Left ventricle myocardium inferior (tissue), 1 donor: ENCODE data around the gene MS4A6E. TPM values are rescaled to one million over a fixed set of nuclear protein-coding genes. Genes with fewer than 3 reads are reported as not detected.
"Not testable (repeated sequence)": the region's sequence is repeated elsewhere in the genome, so short reads cannot be mapped to it uniquely, and the experiment has no call there.

Experiments used
- DNase-seq: peaks from one replicate; pipeline ENCODE4 v3.0.0-alpha.2; 2020
- H3K27ac ChIP-seq: fragments of 200-600 bp; replicated peaks from 2 replicates; pipeline ENCODE4 v1.8.0; 2021
- H3K27me3 ChIP-seq: fragments of 200-600 bp; 2 replicates; pipeline ENCODE4 v1.8.0; 2021; ENCODE audit warnings: low read depth
- H3K36me3 ChIP-seq: fragments of 200-600 bp; 2 replicates; pipeline ENCODE4 v1.8.0; 2021
- H3K4me1 ChIP-seq: fragments of 200-600 bp; 2 replicates; pipeline ENCODE4 v1.8.0; 2021
- H3K4me3 ChIP-seq: fragments of 200-600 bp; 2 replicates; pipeline ENCODE4 v1.8.0; 2021; ENCODE audit warnings: mild to moderate bottlenecking, moderate library complexity
- H3K9me3 ChIP-seq: fragments of 200-600 bp; replicated peaks from 2 replicates; pipeline ENCODE4 v1.8.0; 2021
- intact Hi-C: fragments of 100-400 bp; cut with micrococcal nuclease; formaldehyde crosslinking; loops from one replicate; pipeline ENCODE4 v1.11.0; 2022
- total RNA-seq: library from RNA; stranded (reverse); fragmentation: NEBNext Ultra II Directional; extraction: Animal tissue kit (Norgen Biotek cat#: 25700); gene quantifications from one replicate; pipeline ENCODE4 v1.2.1, GENCODE V29; 2021
- TF ChIP-seq, protein P1 (sequence below): fragments of 200-600 bp; IDR thresholded peaks from 2 replicates; pipeline ENCODE4 v1.8.0; 2021; ENCODE audit warnings: antibody characterized with exemption, mild to moderate bottlenecking, borderline replicate concordance
- donor health status: DM: no; HTN: yes; CAD: no; lungs with severe emphysema.

Gene MS4A6E
- total RNA-seq, 1 donor from 2014 or later: not detected

GRCh38 chr11:60362241-60362640, 35.2 kb downstream of the MS4A6E start:
- H3K9me3 ChIP-seq: peaks cover 25% of the 10 kb centered on the region
- TF ChIP-seq, protein P1, sequence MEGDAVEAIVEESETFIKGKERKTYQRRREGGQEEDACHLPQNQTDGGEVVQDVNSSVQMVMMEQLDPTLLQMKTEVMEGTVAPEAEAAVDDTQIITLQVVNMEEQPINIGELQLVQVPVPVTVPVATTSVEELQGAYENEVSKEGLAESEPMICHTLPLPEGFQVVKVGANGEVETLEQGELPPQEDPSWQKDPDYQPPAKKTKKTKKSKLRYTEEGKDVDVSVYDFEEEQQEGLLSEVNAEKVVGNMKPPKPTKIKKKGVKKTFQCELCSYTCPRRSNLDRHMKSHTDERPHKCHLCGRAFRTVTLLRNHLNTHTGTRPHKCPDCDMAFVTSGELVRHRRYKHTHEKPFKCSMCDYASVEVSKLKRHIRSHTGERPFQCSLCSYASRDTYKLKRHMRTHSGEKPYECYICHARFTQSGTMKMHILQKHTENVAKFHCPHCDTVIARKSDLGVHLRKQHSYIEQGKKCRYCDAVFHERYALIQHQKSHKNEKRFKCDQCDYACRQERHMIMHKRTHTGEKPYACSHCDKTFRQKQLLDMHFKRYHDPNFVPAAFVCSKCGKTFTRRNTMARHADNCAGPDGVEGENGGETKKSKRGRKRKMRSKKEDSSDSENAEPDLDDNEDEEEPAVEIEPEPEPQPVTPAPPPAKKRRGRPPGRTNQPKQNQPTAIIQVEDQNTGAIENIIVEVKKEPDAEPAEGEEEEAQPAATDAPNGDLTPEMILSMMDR: no peak
- intact Hi-C loops: no loop called here

DNA sequence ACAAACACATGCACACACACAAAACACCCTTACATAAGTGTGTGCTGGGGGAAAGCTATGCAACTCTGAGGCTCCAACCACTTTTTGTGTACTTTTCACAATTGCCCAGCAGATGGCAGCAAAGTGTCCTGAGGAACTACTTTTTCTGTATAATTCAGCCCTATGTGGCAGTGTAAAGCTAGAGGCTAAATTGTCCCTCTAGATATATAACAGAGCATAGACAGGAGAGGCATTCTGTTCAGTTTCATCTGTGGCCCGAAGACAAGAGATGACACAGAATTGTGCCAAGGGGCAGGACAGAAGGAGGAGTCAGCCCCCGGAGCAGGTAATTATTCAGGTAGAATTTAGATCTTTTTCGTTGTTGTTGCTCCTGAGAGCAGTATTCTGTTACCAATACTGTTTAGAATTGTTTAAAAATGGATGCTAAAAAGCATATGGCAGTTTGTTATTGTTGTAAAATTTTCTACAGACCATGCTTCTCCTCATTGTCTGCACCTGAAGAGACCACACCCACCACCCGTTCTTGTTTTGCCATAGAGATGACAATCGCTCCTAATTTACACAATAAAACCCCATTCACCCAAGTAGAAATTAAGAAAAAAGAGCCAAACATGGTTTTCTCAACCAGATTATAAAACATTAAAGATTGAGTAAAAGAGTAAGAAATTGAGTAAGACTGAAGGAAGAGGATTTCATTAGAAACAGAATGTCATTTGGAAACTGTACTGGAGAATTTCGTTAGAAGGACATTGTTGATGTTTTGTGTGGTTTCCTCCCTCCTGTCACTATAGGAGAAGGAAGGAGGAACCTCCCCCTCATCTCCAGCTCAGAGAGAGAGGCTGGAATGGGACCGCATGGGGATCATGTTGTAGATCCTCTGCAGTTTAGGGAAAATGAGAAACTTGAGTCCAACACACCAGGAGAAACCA, 36.8 kb downstream of the MS4A6E start:
- Histone ChIP-seq H3K9me3 (peaks cover 25% of the 10 kb centered on the region), H3K36me3 (no peaks in the 10 kb centered on the region), H3K4me3 (peak overlapping the region; percentile 2), H3K27me3 (peaks cover 32% of the 10 kb centered on the region), H3K27ac (no peak overlapping the region), H3K4me1 (no peaks in the 10 kb centered on the region)
- intact Hi-C loops: no loop called here
- TF ChIP-seq, protein P1: peak; percentile 73
- no peak for DNase-seq

More at GRCh38 chr11:60362241-60362640, 35.2 kb downstream of the MS4A6E start:
- Histone ChIP-seq H3K36me3 (no peaks in the 10 kb centered on the region), H3K27me3 (peaks cover 32% of the 10 kb centered on the region), H3K4me1 (no peaks in the 10 kb centered on the region), H3K4me3 (no peak overlapping the region), H3K27ac (no peak overlapping the region)
- DNase-seq: no peak

DNA sequence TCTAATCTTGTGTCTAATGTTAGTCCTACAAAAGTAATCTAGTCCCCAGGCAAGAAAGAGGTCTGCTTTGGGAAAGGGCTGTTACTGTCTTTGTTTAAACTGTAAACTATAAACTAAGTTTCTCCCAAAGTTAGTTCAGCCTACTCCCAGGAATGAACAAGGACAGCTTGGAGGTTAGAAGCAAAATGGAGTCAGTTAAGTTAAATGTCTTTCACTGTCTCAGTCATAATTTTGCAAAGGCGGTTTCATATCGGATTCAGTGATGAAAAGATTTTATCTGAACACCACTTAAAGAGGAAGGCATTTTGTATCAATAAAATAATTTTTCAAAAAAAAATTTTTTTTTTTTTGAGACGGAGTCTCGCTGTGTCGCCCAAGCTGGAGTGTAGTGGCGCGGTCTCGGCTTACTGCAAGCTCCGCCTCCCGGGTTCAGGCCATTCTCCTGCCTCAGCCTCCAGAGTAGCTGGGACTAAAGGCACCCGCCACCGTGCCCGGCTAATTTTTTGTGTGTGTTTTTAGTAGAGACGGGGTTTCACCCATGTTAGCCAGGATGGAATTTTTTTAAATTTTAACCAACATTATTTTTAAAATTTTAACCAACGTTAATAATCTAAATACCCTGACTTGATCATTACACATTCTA, 39.3 kb downstream of the MS4A6E start:
- peaks cover 43% of the 10 kb centered on the region for H3K27me3 ChIP-seq
- H3K27ac ChIP-seq, H3K4me1 ChIP-seq, DNase-seq, H3K4me3 ChIP-seq, intact Hi-C loops, H3K36me3 ChIP-seq, H3K9me3 ChIP-seq: not testable (repeated sequence)

DNA sequence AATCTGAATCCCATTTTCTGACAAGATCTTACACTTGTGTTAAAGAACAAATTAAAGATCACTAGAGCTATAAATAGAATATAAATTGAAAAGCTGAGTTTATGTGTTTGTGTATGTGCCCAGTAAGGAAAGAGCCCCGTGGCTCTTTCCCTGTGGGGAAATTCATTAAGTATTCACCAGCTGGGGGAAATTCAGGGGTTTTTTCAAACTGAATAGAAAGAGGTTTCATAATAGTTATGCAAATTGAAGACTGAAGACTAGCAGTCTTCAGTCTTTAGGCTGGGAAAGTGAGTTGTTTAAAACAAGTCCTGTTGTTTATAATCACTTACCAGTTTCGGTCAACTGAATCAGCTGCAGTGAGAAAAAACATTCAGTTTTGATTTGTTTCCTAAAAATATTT, 40.0 kb downstream of the MS4A6E start:
- no peaks in the 10 kb centered on the region for H3K9me3 ChIP-seq
- intact Hi-C loops: no loop called here
- H3K27ac ChIP-seq: no peak overlapping the region

GRCh38 chr11:60367896-60368295, 40.8 kb downstream of the MS4A6E start:
- H3K9me3 ChIP-seq: no peaks in the 10 kb centered on the region
- intact Hi-C loops: no loop called here
- no peak overlapping the region for H3K27ac ChIP-seq
- H3K36me3 ChIP-seq: no peaks in the 10 kb centered on the region
- H3K4me3 ChIP-seq: no peak overlapping the region
- no peak for DNase-seq
- H3K27me3 ChIP-seq: peaks cover 50% of the 10 kb centered on the region
- TF ChIP-seq, protein P1: no peak
- no peaks in the 10 kb centered on the region for H3K4me1 ChIP-seq

More for the DNA sequence above, 40.0 kb downstream of the MS4A6E start:
- DNase-seq: no peak
- H3K4me3 ChIP-seq: no peak overlapping the region
- H3K27me3 ChIP-seq: peaks cover 46% of the 10 kb centered on the region
- TF ChIP-seq, protein P1: no peak
- H3K4me1 ChIP-seq: no peaks in the 10 kb centered on the region
- no peaks in the 10 kb centered on the region for H3K36me3 ChIP-seq
